Activated T-cell treated with anti-CD3 and anti-CD28 coated beads for 1 hour (primary cell): Measurements from ENCODE around the gene USB1.
"Not testable (repeated sequence)": the region's sequence is repeated elsewhere in the genome, so short reads cannot be mapped to it uniquely, and the experiment has no call there.

Experiments
- DNase-seq: peaks from one replicate; pipeline ENCODE4 v3.0.0-alpha.2; 2020; ENCODE audit warnings: low read depth

The USB1 gene

GRCh38 chr16:57970319-57970718 is 30.9 kb upstream of the USB1 start:
- no peak for DNase-seq

DNA sequence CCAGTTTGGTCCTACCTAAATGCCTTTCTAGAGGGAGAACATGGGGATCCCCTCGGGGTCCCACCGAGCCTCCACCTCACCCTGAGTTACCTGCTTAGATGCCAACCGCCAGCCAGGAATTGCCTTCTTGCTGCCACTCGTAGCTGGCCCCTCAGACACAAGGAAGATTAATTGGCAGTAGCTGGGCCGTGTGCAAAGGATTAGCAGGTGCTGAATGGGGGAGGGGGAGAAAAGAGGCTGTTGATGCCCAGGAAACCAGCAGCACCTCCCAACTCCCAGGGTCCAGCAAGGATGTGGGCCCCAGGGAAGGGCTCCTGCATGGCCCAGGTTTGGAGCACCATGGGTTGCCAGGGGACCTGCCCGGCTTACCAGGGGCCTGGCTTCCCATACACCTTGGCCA is 30.2 kb upstream of the USB1 start, which contains the start of gene CNGB1:
Gene CNGB1, minus strand, starts transcription at position 159 of the 400 bp plus-strand sequence. CDS start 3,842 bp downstream, outside the sequence.
- no peak for DNase-seq

- no peak for DNase-seq
Measured at GRCh38 chr16:57971848-57972247, 29.4 kb upstream of the USB1 start.

DNA sequence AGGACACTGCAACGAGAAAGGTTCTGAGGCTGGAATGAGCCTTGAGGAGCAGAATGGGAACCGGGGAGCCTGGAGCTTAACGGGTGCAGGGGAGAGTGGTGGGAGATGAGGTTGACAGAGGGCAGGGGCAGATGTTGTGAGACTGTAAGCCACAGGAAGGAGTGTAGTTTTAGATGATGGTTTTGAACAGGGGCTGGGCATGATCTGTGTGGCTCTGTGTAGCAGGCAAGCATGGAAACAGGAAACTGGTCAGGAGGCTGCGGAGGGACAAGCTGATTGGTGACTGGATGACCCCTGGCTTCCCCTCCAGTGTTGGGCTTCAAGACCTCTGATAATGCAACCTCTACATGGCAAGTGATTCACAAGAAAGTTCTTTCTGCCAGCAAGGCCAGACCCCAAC is 28.9 kb upstream of the USB1 start:
- no peak for DNase-seq

DNA sequence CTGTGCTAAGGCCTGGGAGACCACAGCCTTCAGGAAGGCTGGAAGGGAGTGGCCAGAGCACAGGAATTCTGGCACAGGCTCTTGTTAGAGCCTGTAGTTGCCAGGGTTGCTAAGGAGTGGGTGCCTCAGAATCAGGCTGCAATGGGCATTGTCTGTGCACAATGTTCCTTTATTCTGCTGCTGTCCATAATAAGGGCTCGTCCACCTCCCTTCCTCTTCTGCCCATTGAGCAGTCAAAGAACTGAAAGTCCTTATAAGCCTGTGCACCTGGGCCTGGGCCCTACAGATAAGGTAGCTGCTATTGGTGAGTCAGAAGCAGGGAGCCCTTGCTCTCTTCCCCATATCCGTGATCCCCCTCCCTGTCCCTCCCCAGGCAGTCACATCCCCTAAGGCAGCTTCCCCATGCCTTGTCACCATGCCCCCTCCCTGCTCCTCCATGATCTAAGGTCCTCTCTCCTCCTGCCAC is 24.8 kb upstream of the USB1 start:
- no peak for DNase-seq

GRCh38 chr16:57977418-57978069 is 23.7 kb upstream of the USB1 start:
- no peak for DNase-seq

GRCh38 chr16:57978070-57978465 is 23.1 kb upstream of the USB1 start:
- not testable (repeated sequence) for DNase-seq

DNA sequence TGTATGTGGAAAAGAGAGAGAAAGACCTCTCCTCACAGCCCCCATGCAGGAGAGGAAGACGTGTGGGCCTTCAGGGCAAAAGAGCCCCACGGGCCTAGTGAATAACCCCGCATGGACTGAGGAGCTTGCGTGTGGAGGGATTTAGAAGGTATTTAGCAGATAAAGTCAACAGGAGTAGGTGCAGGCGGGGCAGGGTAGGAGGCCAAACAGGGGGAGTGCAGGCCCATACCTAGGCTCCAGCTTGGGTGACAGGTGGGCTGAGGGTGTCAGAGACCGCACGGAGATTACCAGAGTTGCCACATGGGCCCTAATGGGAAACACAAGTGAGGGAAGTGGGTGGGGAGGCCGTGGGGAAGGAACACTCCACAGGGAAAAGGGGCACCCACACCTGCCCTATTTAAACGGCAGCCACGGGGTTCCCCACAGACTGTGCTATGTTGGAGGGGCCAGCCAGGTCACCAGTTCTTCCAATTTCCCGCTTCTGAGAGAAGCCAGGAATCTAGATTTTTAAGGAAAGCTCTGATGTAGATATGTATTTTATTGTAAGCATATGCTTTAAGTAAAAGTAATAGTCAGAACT is 22.1 kb upstream of the USB1 start:
- no peak for DNase-seq

DNA sequence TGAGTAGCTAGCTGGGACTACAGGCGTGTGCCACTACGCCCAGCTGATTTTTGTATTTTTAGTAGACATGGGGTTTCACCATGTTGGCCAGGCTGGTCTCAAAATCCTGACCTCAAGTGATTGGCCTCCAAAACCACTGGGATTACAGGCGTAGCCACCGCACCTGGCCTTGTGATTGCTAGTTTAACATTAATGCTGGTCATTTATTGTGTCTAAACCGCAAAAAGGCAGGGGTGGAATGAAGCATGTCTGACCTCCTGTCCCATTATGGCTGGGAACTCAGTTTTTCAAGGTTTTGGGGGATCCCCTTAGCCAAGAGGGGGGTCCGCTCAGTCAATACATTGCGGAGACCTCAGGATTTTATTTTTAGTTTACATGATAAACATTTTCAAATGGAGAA is 19.6 kb upstream of the USB1 start:
- DNase-seq: no peak

DNA sequence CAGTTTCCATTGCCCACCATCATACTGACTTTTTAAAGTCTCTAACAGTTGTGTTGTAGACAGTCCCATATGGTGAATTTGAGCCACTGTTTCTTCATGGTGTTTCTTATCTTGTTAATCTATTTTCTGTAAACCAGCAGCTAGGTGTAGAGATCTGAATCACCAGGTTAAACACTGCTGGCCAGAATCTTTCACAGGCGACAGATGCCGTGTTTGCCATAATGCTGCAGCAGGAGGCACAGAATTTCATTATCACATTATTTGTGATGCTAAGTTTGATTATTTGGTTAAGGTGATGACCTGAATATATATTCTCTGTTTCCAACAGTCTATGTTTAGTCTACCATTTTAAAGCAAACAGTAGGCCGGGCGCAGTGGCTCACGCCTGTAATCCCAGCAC is 18.8 kb upstream of the USB1 start:
- no peak for DNase-seq

DNA sequence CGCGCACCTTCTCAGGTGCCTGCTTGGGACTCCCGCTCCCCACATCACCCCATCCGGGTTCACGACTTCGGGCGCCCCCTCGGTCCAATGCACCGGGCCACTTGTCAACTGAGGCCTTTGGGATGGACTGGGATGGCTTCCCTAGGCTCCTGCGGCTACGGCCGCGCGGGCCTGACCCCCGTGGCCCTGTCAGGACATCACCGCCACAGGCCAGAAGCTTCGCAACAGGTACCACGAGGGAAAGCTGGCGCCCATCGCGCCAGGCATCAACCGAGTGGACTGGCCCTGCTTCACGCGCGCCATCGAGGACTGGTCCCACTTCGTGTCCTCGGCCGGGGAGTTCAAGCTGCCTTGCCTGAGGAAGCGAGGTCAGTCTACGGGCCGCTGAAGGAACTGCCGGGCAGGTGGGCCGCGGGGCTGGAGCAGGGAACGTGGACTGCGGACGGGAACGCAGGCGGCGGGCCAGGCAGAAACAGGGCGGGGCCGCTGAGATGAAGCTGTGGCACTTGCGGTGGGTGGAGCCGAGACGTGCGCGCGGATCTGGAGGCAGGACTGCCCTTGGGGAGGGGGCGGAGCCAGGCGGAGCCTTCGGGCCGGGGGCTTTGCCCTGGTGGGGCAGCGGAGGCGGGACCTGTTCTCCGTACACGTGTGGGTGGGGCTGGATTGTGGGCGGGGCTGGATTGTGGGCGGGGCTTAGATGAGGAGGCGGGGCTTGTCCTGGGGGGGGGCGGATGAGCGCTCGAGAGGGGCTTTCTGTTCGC is 16.6 kb upstream of the USB1 start:
- peak; percentile 87 for DNase-seq

DNA sequence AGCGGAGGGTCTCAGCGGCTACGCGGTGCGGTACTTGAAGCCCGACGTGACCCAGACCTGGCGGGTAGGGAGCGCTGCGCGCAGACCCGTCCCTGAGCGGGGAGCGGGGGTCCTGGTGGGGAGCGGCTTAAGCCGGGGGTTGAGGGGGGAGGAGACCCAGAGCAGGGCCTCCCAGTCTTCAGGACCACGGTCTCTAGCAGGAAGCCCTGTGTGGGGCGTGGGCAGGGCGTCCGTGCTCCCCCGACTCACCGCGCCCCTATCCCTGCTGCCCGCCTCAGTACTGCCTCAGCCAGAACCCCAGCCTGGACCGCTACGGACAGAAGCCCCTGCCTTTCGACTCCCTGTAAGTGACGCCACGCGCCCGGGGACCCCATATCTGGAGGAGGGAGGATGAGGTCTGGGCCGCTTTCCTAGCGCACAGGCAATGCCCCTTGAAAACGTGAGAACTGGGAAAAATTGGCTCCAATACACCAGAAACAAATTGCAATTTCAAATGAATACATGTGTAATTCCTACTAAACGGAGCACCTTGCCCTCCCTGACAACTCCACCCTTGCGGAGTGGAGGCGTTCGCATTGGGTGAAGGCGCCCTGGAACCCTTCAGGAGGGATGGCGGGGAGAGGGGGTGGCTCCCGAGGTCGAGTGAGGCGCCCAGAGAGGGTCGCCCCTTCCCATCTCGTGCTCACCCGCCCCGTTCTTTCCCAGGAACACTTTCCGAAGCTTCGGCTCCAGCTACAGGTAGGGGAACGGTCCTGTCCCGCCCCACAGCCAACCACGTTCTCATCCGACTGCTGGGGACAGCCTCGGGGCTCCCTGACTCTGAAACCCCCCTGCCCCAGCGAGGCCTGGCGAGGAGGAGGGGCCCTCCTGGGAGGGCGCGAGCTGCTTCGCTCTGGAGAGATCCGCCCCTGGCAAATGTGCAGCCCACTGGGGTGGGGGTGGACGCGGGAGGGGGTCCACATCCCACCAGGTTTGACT is 15.7 kb upstream of the USB1 start:
- no peak for DNase-seq

- DNase-seq: no peak
Measured at GRCh38 chr16:57986196-57986595, 15.0 kb upstream of the USB1 start.

GRCh38 chr16:57987441-57988177 is 13.6 kb upstream of the USB1 start:
- DNase-seq: no peak

DNA sequence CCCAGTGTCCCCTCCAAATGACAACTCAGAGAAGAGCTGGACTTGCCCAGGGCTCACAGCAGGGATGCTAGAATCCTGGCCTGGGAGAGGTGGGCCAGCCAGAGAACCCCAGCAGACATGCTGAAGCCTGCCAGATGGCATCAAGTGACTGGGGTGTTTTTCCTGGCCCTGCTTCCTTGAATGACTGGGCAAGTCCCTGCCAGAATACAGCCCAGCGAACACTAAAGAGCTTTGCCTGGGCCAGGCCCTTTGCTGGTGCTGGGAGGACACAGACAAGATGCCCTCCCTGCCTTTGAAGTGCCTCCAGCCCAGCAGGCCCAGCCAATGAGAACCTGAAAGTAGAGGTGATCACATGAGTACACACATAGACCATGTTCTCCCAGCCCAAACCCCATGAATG is 12.3 kb upstream of the USB1 start:
- DNase-seq: no peak

- DNase-seq: no peak
Measured at GRCh38 chr16:57991551-57992059, 9.6 kb upstream of the USB1 start.

GRCh38 chr16:57992084-57992483 is 9.1 kb upstream of the USB1 start:
- no peak for DNase-seq

- DNase-seq: no peak
Measured at GRCh38 chr16:57993438-57993837, 7.8 kb upstream of the USB1 start.

- no peak for DNase-seq
Measured at GRCh38 chr16:57993897-57994296, 7.3 kb upstream of the USB1 start.

GRCh38 chr16:57994361-57994760 is 6.8 kb upstream of the USB1 start:
- DNase-seq: no peak

DNA sequence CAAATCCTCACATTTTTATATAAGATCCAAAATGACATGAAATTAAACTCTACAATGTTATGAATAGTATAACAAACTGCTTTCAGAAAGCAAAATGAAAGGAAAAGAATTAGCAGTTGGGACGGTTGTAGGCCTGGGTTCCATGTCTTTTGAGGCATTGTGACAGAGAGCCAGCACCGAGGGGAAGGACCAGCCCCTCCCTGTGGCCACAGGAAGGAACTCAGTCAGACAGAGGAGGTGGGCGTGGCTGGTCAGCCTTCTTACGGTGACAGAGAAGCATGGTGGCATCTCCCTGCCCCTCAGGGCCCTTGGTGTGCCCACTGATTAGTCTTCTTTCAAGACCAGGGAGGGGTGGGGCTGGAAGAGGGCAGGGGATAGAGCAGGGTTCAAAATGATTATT is 6.4 kb upstream of the USB1 start:
- DNase-seq: peak; percentile 29
